HG02571 (cell line): ENCODE results near the gene FBL.

ENCODE experiments used
- ATAC-seq: cut with Tn5 transposase; IDR thresholded peaks from one replicate; pipeline ENCODE4 v1.9.1; 2021; ENCODE audit warnings: mild to moderate bottlenecking, moderate library complexity; ENCODE audit not compliant: unreplicated experiment

FBL gene

DNA sequence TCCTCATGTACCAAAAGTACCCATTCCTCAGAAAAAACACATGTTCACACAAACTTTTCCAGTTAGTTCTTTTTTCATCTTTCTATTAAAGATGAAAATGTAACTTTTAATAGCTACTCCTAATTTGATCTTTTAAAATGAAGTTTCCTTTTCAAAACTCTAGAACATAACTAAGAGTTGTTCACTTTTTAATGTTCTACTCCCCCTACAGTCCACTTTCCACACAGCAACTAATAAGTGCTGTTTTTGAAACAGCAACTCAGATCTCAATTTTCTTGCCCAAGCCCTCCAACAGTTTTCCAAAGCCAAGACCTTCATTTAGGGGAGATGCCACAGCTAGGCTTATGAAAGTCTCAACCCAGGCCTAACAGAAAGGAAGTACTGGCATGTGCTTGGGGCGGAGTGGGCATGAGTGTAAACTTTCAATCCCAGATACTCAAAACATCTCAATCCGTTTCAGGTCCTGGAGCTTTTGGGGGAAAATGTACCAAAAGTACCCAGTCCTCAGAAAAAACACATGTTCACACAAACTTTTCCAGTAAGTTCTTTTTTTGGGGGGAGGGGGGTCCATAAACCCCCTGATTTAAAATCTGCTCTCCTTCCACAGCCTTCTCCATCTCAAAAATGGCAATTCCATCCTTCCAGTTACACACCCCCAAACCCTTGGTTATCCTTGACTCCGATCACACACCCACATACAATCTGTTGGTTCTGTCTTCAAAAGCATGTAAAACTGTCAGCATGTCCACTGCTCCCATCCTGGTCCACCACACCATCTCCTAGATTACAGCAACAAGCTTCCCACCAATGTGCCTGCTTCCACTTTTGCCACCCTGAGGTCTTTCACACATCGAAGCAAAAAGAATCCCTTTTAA is 2.0 kb downstream of the FBL start:
- ATAC-seq, result no peak

DNA sequence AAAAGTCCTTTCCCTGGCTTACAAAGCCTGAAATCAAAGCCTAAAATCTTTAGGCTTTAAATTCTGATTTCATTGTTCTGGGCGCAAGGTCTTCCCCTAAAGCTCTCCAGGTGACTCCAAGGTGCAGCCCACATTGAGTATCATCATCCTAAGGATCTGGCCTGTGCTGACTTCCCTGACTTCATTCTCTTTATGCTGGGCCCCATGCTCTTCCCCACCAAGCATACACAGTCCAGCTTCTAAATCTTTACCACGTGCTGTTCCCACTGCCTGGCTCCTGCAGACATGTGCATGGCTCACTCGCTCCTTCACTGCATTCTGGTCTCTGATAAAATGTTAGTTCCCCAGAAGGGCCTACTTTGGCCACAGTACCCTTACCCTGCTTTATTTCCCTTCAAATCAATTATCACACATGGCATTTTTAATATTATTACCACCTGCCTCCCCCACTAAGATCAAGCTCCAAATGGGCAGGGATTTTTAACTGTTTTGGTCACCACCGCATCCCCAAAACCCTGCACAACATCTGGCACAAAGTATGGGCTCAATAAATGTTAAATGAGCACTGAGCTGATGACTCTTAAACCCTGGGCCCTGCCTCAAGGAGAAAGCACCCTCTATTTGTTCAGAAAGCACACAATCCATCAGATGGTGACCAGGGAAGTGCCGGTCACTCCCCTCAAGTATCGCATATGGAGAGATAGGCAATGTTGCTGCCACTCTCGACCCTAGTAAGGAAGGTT is 3.3 kb downstream of the FBL start:
- ATAC-seq, result no peak

DNA sequence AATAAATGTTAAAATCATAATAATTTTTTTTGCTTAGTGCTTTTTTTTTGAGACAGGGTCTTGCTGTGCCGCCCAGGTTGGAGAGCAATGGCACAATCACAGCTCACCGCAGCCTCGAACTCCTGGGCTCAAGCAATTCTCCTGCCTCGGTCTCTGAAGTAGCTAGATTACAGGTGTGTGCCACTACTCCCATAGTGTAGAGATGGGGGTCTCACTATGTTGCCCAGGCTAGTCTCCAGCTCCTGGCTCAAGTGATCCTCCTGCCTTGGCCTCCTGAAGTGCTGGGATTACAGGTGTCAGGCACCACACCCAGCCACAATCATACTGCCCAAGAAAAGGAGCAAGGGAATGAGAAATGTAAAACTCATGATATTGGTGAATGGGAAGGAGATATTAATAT is 5.1 kb downstream of the FBL start:
- no peak for ATAC-seq

DNA sequence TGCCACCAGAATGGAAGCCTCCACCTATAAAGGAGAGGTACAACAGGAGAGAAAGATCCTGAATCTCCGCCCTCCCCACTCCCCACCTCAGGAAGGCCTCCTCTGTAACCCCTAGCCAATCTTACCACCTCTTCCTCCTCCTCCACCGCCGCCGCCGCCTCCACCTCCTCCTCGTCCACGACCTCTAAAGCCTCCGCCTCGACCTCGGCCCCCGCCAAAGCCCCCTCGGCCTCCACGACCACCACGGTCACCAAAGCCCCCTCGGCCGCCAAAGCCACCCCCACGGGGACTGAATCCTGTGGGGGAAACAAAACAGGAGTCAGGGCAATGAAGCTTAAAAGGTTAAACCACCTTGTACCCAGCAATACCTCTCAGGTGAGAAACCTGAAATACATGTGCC is 5.7 kb downstream of the FBL start:
- no peak for ATAC-seq

DNA sequence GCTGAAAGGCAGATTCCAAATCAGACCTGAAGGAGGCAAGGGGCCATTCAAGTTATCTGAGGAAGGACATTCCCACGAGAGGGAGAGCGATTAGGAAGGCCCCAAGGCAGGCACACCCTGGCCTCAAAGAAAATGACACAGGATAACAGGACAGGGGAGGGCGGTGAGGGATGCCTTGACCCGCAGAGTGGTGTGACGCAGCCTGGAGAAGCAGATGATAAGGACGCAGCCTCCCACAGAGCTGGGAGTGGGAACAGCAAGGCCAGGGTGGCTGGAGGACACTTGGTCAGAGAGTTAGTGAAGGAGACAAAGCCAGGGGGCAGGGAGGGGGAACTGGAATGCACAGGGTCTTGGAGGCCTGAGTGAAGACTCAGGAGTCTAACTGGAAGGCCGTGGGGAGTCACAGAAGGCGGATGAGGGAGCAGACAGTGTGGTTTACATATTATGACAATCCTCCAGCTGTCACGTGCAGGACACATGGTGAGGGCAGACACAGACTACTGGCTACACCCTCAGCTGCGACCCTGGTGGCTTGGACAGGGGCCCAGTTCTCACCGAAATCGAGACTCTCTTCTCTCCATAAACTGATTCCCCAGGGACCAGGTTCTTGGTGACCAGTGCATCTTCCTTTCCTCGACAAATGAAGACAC is 6.4 kb downstream of the FBL start:
- ATAC-seq, result no peak

DNA sequence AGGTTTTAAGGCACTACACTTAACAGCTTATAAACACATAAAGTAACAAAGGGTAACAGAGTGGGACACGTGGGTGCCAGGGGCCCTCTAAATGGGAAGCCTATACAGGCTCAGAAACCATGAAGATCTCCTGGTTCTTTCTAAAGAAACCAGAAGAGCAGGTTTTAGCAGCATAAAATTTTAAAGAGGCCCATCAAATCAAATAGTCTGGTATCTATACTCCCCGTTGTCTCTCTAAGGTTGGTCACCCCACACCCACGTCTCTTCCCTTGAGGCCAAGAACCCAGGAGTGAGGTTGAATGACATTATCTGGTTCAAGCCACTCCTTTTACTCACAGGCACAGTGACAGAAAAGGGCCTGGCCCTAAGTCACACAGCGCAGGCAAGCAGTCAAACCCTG is 7.6 kb downstream of the FBL start:
- ATAC-seq, result no peak

DNA sequence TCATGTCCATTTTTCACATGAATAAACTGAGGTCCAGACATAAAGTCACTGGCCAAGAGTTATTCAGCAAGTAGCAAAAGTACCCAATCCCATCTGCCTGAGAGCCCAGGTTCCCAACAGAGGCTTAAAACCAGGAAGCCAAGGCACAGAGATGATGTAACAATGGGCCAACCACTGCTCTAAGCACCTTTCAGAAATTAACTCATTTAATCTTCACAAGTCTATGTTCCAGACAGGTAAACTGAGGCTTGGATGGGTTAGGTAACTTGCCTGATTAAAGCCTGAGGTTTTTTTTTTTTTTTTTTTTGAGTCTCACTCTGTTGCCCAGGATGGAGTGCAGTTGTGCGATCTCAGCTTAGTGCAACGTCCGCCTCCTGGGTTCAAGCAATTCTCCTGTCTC is 8.2 kb downstream of the FBL start:
- ATAC-seq, result no peak

DNA sequence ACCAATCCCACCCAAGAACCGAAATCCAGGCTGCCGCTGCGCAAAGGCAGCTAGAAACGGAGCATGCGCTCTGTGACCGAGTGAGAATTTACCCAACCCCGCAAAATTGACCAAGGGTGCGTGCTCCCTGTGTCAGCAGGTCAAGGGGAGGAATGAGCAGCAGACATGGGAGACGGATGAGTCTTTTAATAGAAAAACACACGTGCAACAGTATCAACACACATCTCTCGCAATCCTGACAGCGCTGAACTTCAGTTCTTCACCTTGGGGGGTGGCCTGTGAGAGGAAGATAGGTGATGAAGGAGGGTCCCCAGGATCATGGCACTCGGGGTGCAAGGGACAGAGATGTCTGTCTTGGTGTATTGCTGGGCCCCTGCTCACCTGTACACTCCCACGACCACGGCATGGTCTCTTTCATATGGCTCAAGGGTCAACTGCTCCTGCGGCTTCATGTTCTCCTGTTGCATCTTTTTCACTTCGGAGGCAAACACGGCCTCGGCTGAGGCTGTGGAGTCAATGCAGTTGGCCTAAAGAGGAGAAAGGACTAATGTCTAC is 11.8 kb downstream of the FBL start:
- no peak for ATAC-seq

DNA sequence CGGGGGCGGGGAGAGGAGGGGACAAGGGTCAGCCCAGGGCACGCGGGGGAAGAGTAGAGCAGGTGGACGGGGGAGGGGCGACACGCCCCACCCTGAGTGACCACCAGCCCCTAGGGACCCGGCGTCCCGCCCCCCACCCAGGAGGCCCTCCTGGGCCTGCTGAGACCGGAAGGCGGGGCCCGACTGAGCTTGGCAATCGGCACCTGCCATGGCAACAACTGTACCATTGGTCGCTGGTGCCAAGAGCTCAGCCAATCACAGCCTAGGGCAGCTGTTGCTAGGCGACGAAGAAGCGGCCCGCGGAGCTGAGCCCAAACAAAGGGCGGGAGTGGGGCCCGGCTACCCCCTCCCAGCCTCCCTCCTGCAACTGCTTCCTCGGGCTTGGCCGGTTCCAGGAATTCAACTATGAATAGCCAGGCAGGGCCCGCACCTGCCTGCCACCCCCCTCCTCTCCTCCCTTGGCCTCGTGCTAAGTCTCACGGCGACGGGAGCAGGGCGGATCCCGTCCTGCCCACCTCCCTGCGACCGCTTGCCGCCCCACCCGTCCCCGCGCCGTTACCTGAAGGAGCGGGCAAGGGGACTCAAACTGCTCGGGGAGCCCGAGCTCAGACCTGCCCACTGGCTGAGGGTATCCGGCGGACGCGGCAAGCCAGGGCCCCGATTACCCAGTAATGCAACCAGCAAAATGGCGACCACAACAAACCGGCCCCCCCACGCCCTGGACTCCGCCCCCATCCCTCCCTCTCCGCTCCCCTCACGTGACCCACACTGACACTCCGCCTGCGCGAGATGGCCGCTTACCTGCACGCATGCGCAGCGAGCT is 12.5 kb downstream of the FBL start, which contains the start of gene DYRK1B:
DYRK1B (minus strand) TSS at position 699 of the 823 bp plus-strand sequence. CDS start 2,295 bp downstream, outside the sequence.
- ATAC-seq, result peak; percentile 79

DNA sequence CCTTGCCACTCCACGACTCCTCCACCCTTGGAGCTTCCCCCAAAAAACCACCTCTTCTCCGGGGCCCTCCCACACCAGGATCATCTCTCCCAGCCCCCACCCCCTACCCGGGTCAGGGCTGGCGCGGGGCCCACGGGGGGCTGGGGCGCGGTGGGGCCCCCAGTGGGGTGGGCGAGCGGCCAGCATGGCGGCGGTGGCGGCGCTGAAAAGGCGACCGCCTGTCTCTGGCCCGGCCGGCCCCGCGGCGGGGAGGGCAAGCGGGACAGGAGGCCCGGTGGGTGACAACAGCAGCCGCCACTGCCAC is 13.1 kb downstream of the FBL start:
- no peak for ATAC-seq

DNA sequence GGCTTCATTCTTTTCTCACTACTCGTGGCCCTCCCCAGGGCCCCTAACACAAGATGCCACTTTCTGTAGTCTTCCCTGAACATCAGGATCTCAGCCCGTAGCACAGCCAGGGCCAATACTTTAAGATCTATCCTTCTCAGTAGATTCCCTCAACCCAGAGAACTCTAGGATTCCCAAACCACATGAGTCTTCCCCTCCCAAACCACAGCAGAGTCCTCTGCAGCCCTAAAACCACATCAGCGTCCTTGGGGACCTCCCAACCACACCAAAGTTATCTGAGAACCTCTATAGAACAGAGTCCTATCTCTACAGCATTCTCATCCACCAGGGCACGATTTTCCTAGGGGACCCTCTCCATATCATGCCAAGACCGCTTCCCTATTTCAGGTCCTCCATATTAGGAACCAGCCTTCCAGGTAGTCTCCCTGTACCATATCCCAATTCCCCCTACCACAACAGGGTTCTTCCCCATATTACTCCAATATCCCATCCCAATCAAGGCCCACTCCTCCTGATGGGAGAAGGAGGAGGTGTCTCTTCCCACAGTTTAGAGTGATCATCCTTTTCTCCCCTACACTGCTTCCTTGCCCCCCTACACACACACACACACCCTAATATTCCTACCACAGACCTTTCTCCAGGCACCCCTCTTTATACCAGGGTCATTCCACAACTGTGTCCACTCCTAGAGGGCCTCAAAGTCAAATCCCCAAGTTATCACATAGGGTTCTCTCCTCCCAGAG is 13.7 kb downstream of the FBL start:
- ATAC-seq, result no peak

DNA sequence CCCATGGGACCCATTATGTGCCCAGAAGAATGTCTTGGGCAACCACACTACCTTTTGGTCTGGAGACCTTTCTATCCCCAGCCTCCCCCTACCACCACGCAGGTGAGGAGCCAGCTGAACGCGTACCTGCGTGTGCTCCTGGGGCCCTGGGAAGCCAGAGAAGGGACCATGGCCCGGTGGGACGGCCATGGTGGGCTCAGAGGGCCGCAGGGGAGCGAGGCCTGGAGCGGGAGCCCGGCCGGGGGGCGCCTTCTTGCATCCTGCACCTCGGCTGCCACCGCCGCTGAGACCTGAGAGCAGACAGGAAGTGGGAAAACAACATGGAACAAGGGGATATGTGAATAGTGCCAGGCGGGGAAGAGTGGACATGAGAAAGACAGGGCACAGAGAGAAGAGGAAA is 14.5 kb downstream of the FBL start:
- ATAC-seq, result no peak

DNA sequence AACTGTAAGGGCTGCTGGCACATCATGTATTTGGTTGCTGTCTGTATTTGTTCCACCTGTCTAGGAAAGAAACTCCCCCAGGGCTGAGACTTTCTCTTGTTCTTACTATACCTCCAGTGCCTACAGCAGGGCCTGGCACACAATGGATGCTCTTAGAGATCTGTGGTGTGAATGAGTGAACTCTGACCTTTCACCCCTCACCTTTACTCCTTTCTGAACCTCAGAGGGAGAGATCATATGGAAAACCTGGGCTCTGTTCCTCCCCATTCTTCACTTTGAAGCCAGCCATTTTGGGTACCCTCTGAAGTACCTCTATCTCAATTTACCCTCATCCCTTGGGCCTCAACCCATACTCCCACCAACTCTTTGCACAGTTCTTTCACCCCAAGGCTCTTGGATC is 15.3 kb downstream of the FBL start:
- no peak for ATAC-seq

DNA sequence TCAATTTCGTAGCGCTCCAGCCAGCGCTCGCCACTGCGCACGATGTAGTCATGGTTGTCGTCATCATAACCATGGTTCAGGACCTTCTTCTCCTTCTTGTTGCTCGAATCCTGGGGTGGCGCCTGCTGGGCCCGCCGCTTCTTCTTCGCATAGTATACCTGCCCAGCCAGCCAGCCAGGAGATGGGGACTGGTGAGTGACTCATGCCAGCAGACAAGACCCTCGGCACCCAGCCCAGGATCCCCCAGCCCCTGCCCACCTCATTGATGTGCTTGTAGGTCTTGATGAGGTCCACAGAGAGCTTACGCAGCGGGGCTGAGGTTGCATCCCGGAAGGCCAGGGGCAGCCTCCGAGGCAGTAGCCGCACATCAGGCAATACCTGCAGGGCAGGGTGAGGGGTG is 15.8 kb downstream of the FBL start:
- ATAC-seq, result no peak

DNA sequence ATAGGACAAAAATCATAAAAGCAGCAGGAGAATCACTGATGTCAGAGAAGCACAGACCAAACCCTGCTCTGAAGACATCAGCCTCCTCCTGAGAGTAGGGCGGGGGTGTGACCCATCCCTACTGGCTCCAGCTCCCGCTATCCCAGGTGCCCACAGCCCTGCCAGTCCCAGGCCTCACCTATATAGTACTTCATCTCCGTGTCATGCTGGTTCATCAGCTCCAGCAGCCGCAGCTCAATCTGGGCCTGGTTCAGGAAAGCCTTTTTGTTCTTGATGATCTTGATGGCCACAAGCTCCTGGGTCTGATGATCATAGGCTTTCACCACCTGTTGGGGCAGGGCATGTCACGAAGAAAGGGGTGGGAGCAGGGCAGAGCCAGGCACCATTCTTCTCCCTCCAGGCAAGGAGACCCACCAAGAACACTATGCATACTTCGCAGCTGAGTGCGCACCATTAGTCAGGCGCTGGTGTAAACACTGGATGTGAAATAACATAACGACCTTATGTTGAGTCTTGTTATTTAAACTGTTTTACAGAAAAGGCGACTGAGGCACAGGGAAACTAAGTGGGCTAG is 16.4 kb downstream of the FBL start:
- no peak for ATAC-seq

DNA sequence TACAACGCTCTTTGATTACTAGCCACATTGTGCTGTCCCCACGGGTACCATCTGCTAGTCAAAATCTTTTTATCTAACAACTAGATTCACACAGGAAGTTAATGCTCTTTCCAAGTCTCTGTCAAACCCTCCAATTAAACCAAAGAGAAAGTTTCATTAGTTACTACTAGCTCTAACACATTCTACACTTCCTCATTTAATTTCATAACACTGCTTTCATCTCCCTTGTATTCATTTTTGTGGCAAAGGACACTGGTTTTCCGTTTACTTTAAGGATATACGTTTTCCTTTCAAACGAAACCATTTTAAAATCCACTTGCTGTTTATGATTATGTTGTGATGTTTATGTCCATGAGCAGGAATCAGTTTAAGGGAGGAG is 17.5 kb downstream of the FBL start:
- no peak for ATAC-seq

DNA sequence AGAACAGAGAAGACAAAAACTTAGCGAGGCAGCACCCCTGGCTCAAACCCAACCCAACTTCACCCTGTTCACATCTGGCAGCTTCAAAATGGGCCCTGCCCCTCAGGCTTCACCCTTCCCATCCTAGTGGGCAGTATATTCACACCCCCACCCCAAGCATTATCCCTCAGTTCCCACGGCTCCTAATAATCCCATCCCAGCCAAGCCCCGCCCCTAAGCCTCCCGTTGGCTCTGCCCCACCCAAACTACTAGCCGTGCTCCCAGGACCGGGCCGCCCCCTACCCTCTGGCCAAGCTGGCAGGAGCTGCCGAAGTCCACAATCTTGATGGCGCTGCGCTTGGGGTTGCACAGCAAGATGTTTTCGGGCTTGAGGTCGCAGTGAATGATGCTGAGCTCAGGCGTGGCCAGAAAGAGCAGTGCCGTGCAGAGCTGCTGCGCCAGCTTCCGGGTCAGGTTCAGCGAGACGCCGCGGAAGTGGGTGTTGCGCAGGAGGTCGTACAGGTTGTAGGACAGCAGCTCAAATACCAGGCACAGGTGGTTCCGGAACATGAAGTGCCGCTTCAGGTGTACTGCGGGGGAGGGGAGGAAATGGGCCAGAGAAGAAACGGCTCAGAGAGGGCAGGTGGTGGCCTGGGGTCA is 18.0 kb downstream of the FBL start:
- no peak for ATAC-seq

DNA sequence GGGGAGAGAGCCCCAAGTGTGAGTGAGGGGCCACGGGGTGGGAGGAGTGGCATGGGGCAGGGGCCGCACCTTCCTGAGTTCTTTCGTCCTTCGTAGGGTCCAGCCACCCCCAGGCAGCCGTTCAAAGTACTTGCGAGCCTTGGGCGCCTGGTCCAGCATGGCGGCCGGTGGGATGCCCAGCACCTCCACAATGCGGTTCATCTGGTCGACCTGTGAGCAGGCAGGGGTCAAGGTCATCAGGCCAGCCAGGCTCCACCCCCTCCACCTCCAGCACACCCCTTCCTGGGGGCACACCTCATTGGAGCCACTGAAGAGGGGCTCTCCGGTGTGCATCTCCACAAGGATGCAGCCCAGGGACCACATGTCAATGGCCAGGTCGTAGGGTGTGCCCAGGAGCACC is 19.0 kb downstream of the FBL start:
- ATAC-seq, result no peak

DNA sequence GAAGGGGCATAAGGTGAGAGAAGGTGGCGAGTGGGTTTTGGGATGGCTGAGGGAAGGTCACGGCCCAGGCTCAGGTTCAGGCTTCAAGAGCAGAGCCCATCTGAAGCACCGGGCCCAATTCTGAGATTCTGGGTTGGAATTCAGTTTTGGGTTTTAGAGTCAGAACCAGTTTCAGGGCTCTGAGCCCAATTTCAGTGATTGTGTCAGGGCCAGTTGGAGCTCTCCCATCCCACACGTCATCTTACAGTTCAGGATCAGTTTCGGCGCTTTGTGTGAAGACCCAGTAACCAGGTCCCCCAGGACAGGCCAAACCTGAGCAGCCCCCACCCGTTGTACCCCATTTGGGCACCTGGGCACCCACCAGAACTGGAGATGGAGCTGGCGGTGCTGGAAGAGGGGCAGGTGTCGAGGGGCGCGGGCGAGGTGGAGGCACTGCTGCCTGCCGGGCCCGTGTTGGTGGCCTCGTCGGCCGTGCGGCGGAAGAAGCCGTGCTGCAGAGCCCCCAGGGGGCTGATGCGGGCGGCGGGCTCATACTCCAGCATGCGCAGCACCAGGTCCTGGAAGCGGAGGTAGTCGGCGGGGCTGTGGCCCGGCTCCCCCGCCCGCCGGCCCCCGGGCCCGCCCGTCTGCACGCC is 19.8 kb downstream of the FBL start:
- no peak for ATAC-seq
